ENCODE data around the gene LMOD3.

The LMOD3 gene

GRCh38 chr3:69108811-69109210, 13.6 kb downstream of the LMOD3 start:
- whole genome bisulfite sequencing = 87% methylated on average over 5 of the region's 5 CpGs
- no peak overlapping the region for H3K4me3 ChIP-seq (ENCODE audit: low read length)
- H3K9ac ChIP-seq (ENCODE audit: low read depth, low read length) = no peak overlapping the region
- no peak overlapping the region for H3K27ac ChIP-seq (ENCODE audit: low read depth, low read length)
- no peaks in the 10 kb centered on the region for H3K27me3 ChIP-seq (ENCODE audit: insufficient read depth, low read length)
- peaks cover 6% of the 10 kb centered on the region; the same call in 1 of the 2 replicates for H3K4me1 ChIP-seq (ENCODE audit: insufficient read depth, low read length)
- H3K36me3 ChIP-seq (ENCODE audit: insufficient read depth, low read length) = peaks cover 12% of the 10 kb centered on the region
- no peaks in the 10 kb centered on the region for H3K9me3 ChIP-seq (ENCODE audit: insufficient read depth, low read depth, low read length)

- no peaks in the 10 kb centered on the region for H3K27me3 ChIP-seq (ENCODE audit: insufficient read depth, low read length)
- H3K4me1 ChIP-seq (ENCODE audit: insufficient read depth, low read length) = peaks cover 6% of the 10 kb centered on the region; the same call in 1 of the 2 replicates
- H3K36me3 ChIP-seq (ENCODE audit: insufficient read depth, low read length) = peaks cover 18% of the 10 kb centered on the region
- H3K9ac ChIP-seq (ENCODE audit: low read depth, low read length) = no peak overlapping the region
- H3K9me3 ChIP-seq (ENCODE audit: insufficient read depth, low read depth, low read length) = no peaks in the 10 kb centered on the region
- H3K27ac ChIP-seq (ENCODE audit: low read depth, low read length) = no peak overlapping the region
- no peak overlapping the region for H3K4me3 ChIP-seq (ENCODE audit: low read length)
- WGBS = 93% methylated on average over 4 of the region's 5 CpGs
Observed at GRCh38 chr3:69107841-69108240, 14.6 kb downstream of the LMOD3 start.

GRCh38 chr3:69105320-69105719, 17.1 kb downstream of the LMOD3 start:
- peaks cover 25% of the 10 kb centered on the region for H3K36me3 ChIP-seq (ENCODE audit: insufficient read depth, low read length)
- no peaks in the 10 kb centered on the region for H3K27me3 ChIP-seq (ENCODE audit: insufficient read depth, low read length)
- H3K9me3 ChIP-seq (ENCODE audit: insufficient read depth, low read depth, low read length) = no peaks in the 10 kb centered on the region
- WGBS = 78% methylated on average over 2 of the region's 3 CpGs
- H3K4me1 ChIP-seq (ENCODE audit: insufficient read depth, low read length) = no peaks in the 10 kb centered on the region
- H3K9ac ChIP-seq (ENCODE audit: low read depth, low read length) = no peak overlapping the region
- H3K4me3 ChIP-seq (ENCODE audit: low read length) = no peak overlapping the region
- H3K27ac ChIP-seq (ENCODE audit: low read depth, low read length) = no peak overlapping the region

GRCh38 chr3:69104586-69104985, 17.8 kb downstream of the LMOD3 start:
- no peaks in the 10 kb centered on the region for H3K4me1 ChIP-seq (ENCODE audit: insufficient read depth, low read length)
- no peaks in the 10 kb centered on the region for H3K27me3 ChIP-seq (ENCODE audit: insufficient read depth, low read length)
- H3K27ac ChIP-seq (ENCODE audit: low read depth, low read length) = no peak overlapping the region
- H3K9ac ChIP-seq (ENCODE audit: low read depth, low read length) = no peak overlapping the region
- WGBS = 94% methylated on average over 6 of the region's 8 CpGs
- H3K4me3 ChIP-seq (ENCODE audit: low read length) = no peak overlapping the region
- H3K9me3 ChIP-seq (ENCODE audit: insufficient read depth, low read depth, low read length) = no peaks in the 10 kb centered on the region
- peaks cover 25% of the 10 kb centered on the region for H3K36me3 ChIP-seq (ENCODE audit: insufficient read depth, low read length)

GRCh38 chr3:69103123-69103522, 19.3 kb downstream of the LMOD3 start:
- Histone ChIP-seq H3K4me1 (ENCODE audit: insufficient read depth, low read length) (no peaks in the 10 kb centered on the region), H3K9me3 (ENCODE audit: insufficient read depth, low read depth, low read length) (no peaks in the 10 kb centered on the region), H3K27me3 (ENCODE audit: insufficient read depth, low read length) (no peaks in the 10 kb centered on the region), H3K4me3 (ENCODE audit: low read length) (no peak overlapping the region), H3K9ac (ENCODE audit: low read depth, low read length) (no peak overlapping the region), H3K27ac (ENCODE audit: low read depth, low read length) (no peak overlapping the region), H3K36me3 (ENCODE audit: insufficient read depth, low read length) (peaks cover 25% of the 10 kb centered on the region)
- 89% methylated on average over 2 of the region's 3 CpGs for WGBS

GRCh38 chr3:69102384-69102783, 20.0 kb downstream of the LMOD3 start:
- no peak overlapping the region for H3K4me3 ChIP-seq (ENCODE audit: low read length)
- no peak overlapping the region for H3K9ac ChIP-seq (ENCODE audit: low read depth, low read length)
- 91% methylated on average over 4 of the region's 4 CpGs for WGBS
- H3K4me1 ChIP-seq (ENCODE audit: insufficient read depth, low read length) = no peaks in the 10 kb centered on the region
- H3K9me3 ChIP-seq (ENCODE audit: insufficient read depth, low read depth, low read length) = no peaks in the 10 kb centered on the region
- H3K36me3 ChIP-seq (ENCODE audit: insufficient read depth, low read length) = peaks cover 25% of the 10 kb centered on the region
- no peak overlapping the region for H3K27ac ChIP-seq (ENCODE audit: low read depth, low read length)
- no peaks in the 10 kb centered on the region for H3K27me3 ChIP-seq (ENCODE audit: insufficient read depth, low read length)

- Histone ChIP-seq H3K4me1 (ENCODE audit: insufficient read depth, low read length) (peaks cover 7% of the 10 kb centered on the region; the same call in 1 of the 2 replicates), H3K9ac (ENCODE audit: low read depth, low read length) (no peak overlapping the region), H3K27me3 (ENCODE audit: insufficient read depth, low read length) (no peaks in the 10 kb centered on the region), H3K27ac (ENCODE audit: low read depth, low read length) (no peak overlapping the region), H3K36me3 (ENCODE audit: insufficient read depth, low read length) (peaks cover 21% of the 10 kb centered on the region), H3K4me3 (ENCODE audit: low read length) (no peak overlapping the region), H3K9me3 (ENCODE audit: insufficient read depth, low read depth, low read length) (no peaks in the 10 kb centered on the region)
- 98% methylated on average over 2 of the region's 4 CpGs for WGBS
Observed at GRCh38 chr3:69099576-69099975, 22.8 kb downstream of the LMOD3 start.

GRCh38 chr3:69097407-69098086, 24.8 kb downstream of the LMOD3 start:
- H3K4me3 ChIP-seq (ENCODE audit: low read length) = no peak overlapping the region
- H3K36me3 ChIP-seq (ENCODE audit: insufficient read depth, low read length) = peaks cover 7% of the 10 kb centered on the region
- no peak overlapping the region for H3K9ac ChIP-seq (ENCODE audit: low read depth, low read length)
- no peak overlapping the region for H3K27ac ChIP-seq (ENCODE audit: low read depth, low read length)
- peaks cover 14% of the 10 kb centered on the region for H3K4me1 ChIP-seq (ENCODE audit: insufficient read depth, low read length)
- 94% methylated on average over 7 of the region's 9 CpGs for WGBS
- no peaks in the 10 kb centered on the region for H3K9me3 ChIP-seq (ENCODE audit: insufficient read depth, low read depth, low read length)
- H3K27me3 ChIP-seq (ENCODE audit: insufficient read depth, low read length) = no peaks in the 10 kb centered on the region

GRCh38 chr3:69096299-69096698, 26.1 kb downstream of the LMOD3 start:
- Histone ChIP-seq H3K27ac (ENCODE audit: low read depth, low read length) (no peak overlapping the region), H3K4me1 (ENCODE audit: insufficient read depth, low read length) (peaks cover 24% of the 10 kb centered on the region), H3K9me3 (ENCODE audit: insufficient read depth, low read depth, low read length) (no peaks in the 10 kb centered on the region), H3K9ac (ENCODE audit: low read depth, low read length) (no peak overlapping the region), H3K36me3 (ENCODE audit: insufficient read depth, low read length) (no peaks in the 10 kb centered on the region), H3K27me3 (ENCODE audit: insufficient read depth, low read length) (no peaks in the 10 kb centered on the region), H3K4me3 (ENCODE audit: low read length) (no peak overlapping the region)
- WGBS = 79% methylated on average over 5 of the region's 5 CpGs

GRCh38 chr3:69095636-69096035, 26.8 kb downstream of the LMOD3 start:
- Histone ChIP-seq H3K4me1 (ENCODE audit: insufficient read depth, low read length) (peaks cover 25% of the 10 kb centered on the region), H3K36me3 (ENCODE audit: insufficient read depth, low read length) (no peaks in the 10 kb centered on the region), H3K4me3 (ENCODE audit: low read length) (no peak overlapping the region), H3K27ac (ENCODE audit: low read depth, low read length) (no peak overlapping the region), H3K9ac (ENCODE audit: low read depth, low read length) (no peak overlapping the region), H3K9me3 (ENCODE audit: insufficient read depth, low read depth, low read length) (no peaks in the 10 kb centered on the region), H3K27me3 (ENCODE audit: insufficient read depth, low read length) (no peaks in the 10 kb centered on the region)
- 94% methylated on average over 5 of the region's 5 CpGs for WGBS

GRCh38 chr3:69094467-69095205, 27.8 kb downstream of the LMOD3 start:
- Histone ChIP-seq H3K4me1 (ENCODE audit: insufficient read depth, low read length) (peaks cover 28% of the 10 kb centered on the region), H3K27ac (ENCODE audit: low read depth, low read length) (peak overlapping the region; percentile 30; the same call in 1 of the 2 replicates), H3K9ac (ENCODE audit: low read depth, low read length) (no peak overlapping the region), H3K36me3 (ENCODE audit: insufficient read depth, low read length) (no peaks in the 10 kb centered on the region), H3K9me3 (ENCODE audit: insufficient read depth, low read depth, low read length) (no peaks in the 10 kb centered on the region), H3K4me3 (ENCODE audit: low read length) (no peak overlapping the region), H3K27me3 (ENCODE audit: insufficient read depth, low read length) (no peaks in the 10 kb centered on the region)
- WGBS = 95% methylated on average over 7 of the region's 8 CpGs

Data from HUES64 (cell line).